MM.1S (cell line): ENCODE measurements around the gene GNPTG.

Source experiments
- DNase-seq: peaks from one replicate; pipeline ENCODE4 v3.0.0-alpha.2; 2015
- H2AFZ ChIP-seq: fragments of 300-600 bp; sonication (generic); 2 replicates; pipeline ENCODE4 v1.6.0; 2016; ENCODE audit warnings: antibody characterized with exemption, low read length
- H3F3A ChIP-seq: fragments of 300-600 bp; sonication (generic); 2 replicates; pipeline ENCODE4 v1.6.1; 2016; ENCODE audit warnings: mild to moderate bottlenecking, antibody characterized with exemption, low read length, moderate library complexity, mixed read lengths; ENCODE audit not compliant: insufficient read depth
- H3K27ac ChIP-seq: fragments of 300-600 bp; sonication (generic); 2 replicates; pipeline ENCODE4 v1.5.1; 2016; ENCODE audit warnings: mild to moderate bottlenecking, low read length
- H3K27me3 ChIP-seq: fragments of 300-600 bp; sonication (generic); replicated peaks from 2 replicates; pipeline ENCODE4 v1.6.0; 2016; ENCODE audit warnings: low read length; ENCODE audit not compliant: insufficient read depth
- H3K36me3 ChIP-seq: fragments of 300-600 bp; sonication (generic); replicated peaks from 2 replicates; pipeline ENCODE4 v1.6.1; 2016; ENCODE audit warnings: mild to moderate bottlenecking, low read length, mixed read lengths; ENCODE audit not compliant: insufficient read depth
- H3K4me1 ChIP-seq: fragments of 300-600 bp; sonication (generic); 2 replicates; pipeline ENCODE4 v1.6.1; 2016; ENCODE audit warnings: low read length, mixed read lengths
- H3K4me2 ChIP-seq: fragments of 300-600 bp; sonication (generic); 2 replicates; pipeline ENCODE4 v1.6.0; 2016; ENCODE audit warnings: low read depth, low read length
- H3K4me3 ChIP-seq: fragments of 300-600 bp; sonication (generic); 2 replicates; pipeline ENCODE4 v1.5.1; 2016; ENCODE audit warnings: low read length, mixed read lengths
- H3K79me2 ChIP-seq: fragments of 300-600 bp; sonication (generic); 2 replicates; pipeline ENCODE4 v1.6.1; 2016; ENCODE audit warnings: mixed run types, low read length, mixed read lengths
- H3K9ac ChIP-seq: fragments of 300-600 bp; sonication (generic); 2 replicates; pipeline ENCODE4 v1.6.1; 2016; ENCODE audit warnings: low read length, mixed read lengths
- H3K9me2 ChIP-seq: fragments of 300-600 bp; sonication (generic); replicated peaks from 2 replicates; pipeline ENCODE4 v1.6.1; 2016; ENCODE audit warnings: mild to moderate bottlenecking, low read length, mixed read lengths; ENCODE audit not compliant: insufficient read depth
- H3K9me3 ChIP-seq: fragments of 300-600 bp; sonication (generic); replicated peaks from 2 replicates; pipeline ENCODE4 v1.6.1; 2016; ENCODE audit warnings: mild to moderate bottlenecking, low read length, mixed read lengths; ENCODE audit not compliant: insufficient read depth
- H4K20me1 ChIP-seq: fragments of 300-600 bp; sonication (generic); 2 replicates; pipeline ENCODE4 v1.6.1; 2016; ENCODE audit warnings: mild to moderate bottlenecking, low read length, moderate library complexity, mixed read lengths; ENCODE audit not compliant: insufficient read depth
- EZH2 ChIP-seq: fragments of 300-600 bp; sonication (generic); optimal IDR thresholded peaks from 2 replicates; pipeline ENCODE3; 2017; ENCODE audit warnings: low read depth, mild to moderate bottlenecking, antibody characterized with exemption, low read length, mixed read lengths
- EZH2phosphoT487 ChIP-seq: fragments of 300-600 bp; sonication (generic); IDR thresholded peaks from 2 replicates; pipeline ENCODE4 v1.6.1; 2018; ENCODE audit warnings: antibody characterized with exemption, low read length
- TF ChIP-seq, protein P1 (sequence below): fragments of 300-600 bp; sonication (generic); IDR thresholded peaks from 2 replicates; pipeline ENCODE4 v1.5.1; 2016; ENCODE audit warnings: antibody characterized with exemption, low read length, mixed read lengths

The GNPTG gene

DNA sequence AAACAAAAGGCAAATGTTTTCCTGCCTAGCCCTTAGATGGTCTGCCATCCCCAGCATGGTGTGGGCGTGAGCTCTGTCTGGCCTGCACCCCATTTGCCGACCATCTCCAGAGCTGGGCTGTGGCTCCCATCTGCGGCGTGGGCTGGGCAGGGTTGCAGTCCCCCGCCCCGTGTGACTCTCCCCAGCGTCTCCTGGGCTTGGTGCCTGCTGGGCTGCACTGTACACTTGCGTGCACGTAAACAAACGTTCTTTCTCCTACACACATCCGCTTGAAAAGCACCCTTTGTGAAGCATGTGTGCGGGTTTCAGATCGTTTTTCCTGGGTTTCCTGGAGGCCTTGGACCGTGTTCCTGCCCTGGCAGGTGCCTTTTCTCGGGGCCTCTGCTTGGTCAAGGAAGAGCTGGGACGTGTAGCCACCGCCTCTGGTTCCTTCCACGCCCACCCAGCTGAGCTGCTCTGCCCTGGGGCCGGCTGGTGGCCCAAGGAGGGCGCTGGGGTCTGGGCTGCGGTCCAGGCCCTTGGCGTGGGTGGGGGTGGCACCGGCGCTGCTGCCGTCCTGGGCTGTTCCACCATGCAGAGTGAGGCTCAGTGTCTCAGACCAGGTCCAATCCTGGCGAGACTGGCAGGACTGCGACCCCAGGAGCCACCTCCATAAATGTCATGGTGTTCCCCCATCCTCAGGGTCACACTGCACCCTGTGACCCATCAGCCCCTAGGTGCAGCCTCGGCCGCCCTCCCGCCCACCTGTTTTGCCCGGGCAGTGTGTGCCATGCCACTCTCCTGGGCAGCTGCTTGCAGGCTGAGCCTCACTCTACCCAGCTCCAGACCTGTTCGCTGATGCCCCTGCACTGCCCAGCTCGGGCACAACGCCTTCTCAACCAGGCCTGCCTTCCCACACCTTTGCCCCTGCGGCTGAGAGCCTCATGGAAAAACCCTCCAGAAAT, 28.2 kb upstream of the GNPTG start:
- Histone ChIP-seq H3K9ac (no peak overlapping the region), H3K27me3 (no peaks in the 10 kb centered on the region), H3K4me3 (no peak overlapping the region), H2AFZ (no peak overlapping the region), H3K4me2 (no peak overlapping the region), H3K9me2 (no peaks in the 10 kb centered on the region), H3K27ac (no peak overlapping the region), H3K36me3 (0 out of 2 replicates have a peak, but pooled peaks cover 3% of the 10 kb centered on the region), H3K4me1 (no peaks in the 10 kb centered on the region), H3F3A (no peaks in the 10 kb centered on the region), H4K20me1 (no peaks in the 10 kb centered on the region), H3K9me3 (no peaks in the 10 kb centered on the region), H3K79me2 (peaks cover 8% of the 10 kb centered on the region)
- no peak for DNase-seq
- TF ChIP-seq EZH2 (no peak), EZH2phosphoT487 (no peak)
- TF ChIP-seq, protein P1, sequence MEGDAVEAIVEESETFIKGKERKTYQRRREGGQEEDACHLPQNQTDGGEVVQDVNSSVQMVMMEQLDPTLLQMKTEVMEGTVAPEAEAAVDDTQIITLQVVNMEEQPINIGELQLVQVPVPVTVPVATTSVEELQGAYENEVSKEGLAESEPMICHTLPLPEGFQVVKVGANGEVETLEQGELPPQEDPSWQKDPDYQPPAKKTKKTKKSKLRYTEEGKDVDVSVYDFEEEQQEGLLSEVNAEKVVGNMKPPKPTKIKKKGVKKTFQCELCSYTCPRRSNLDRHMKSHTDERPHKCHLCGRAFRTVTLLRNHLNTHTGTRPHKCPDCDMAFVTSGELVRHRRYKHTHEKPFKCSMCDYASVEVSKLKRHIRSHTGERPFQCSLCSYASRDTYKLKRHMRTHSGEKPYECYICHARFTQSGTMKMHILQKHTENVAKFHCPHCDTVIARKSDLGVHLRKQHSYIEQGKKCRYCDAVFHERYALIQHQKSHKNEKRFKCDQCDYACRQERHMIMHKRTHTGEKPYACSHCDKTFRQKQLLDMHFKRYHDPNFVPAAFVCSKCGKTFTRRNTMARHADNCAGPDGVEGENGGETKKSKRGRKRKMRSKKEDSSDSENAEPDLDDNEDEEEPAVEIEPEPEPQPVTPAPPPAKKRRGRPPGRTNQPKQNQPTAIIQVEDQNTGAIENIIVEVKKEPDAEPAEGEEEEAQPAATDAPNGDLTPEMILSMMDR = no peak

- no peak for TF ChIP-seq EZH2
- no peak for TF ChIP-seq EZH2phosphoT487
- TF ChIP-seq, protein P1 = no peak
- no peaks in the 10 kb centered on the region for H3K4me1 ChIP-seq
- H3K9me2 ChIP-seq = no peaks in the 10 kb centered on the region
- H3K27me3 ChIP-seq = no peaks in the 10 kb centered on the region
- no peaks in the 10 kb centered on the region for H3F3A ChIP-seq
- H3K9ac ChIP-seq = no peak overlapping the region
- no peak overlapping the region for H3K4me3 ChIP-seq
- H3K4me2 ChIP-seq = no peak overlapping the region
- H2AFZ ChIP-seq = no peak overlapping the region
- H3K36me3 ChIP-seq = 0 out of 2 replicates have a peak, but pooled peaks cover 3% of the 10 kb centered on the region
- H3K9me3 ChIP-seq = no peaks in the 10 kb centered on the region
- peaks cover 2% of the 10 kb centered on the region; the same call in 1 of the 2 replicates for H3K79me2 ChIP-seq
- DNase-seq = no peak
- H3K27ac ChIP-seq = no peak overlapping the region
- no peaks in the 10 kb centered on the region for H4K20me1 ChIP-seq
Measured at GRCh38 chr16:1324286-1324826, 27.4 kb upstream of the GNPTG start.

DNA sequence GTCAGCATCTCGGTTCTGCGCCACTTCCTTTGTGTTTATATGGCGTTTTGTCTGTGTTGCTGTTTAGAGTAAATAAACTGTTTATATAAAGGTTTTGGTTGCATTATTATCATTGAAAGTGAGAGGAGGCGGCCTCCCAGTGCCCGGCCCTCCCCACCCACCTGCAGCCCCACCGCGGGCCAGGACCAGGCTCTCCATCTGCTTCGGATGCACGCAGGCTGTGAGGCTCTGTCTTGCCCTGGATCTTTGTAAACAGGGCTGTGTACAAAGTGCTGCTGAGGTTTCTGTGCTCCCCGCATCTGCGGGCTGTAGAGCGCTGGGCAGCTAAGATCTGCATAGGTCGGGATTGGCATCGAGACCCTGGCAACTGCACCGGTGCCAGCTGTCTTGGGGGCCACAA, 26.5 kb upstream of the GNPTG start:
- no peak overlapping the region for H3K4me2 ChIP-seq
- no peak overlapping the region for H3K27ac ChIP-seq
- TF ChIP-seq EZH2 (no peak), EZH2phosphoT487 (no peak)
- TF ChIP-seq, protein P1 = no peak

More for the DNA sequence above, 26.5 kb upstream of the GNPTG start:
- H3K79me2 ChIP-seq = no peaks in the 10 kb centered on the region; the same call in 1 of the 2 replicates
- DNase-seq = no peak
- no peaks in the 10 kb centered on the region for H3F3A ChIP-seq
- no peaks in the 10 kb centered on the region for H3K9me2 ChIP-seq
- H2AFZ ChIP-seq = no peak overlapping the region
- no peaks in the 10 kb centered on the region for H3K4me1 ChIP-seq
- no peak overlapping the region for H3K9ac ChIP-seq
- H3K4me3 ChIP-seq = no peak overlapping the region
- 0 out of 2 replicates have a peak, but pooled peaks cover 1% of the 10 kb centered on the region for H3K36me3 ChIP-seq
- H3K9me3 ChIP-seq = no peaks in the 10 kb centered on the region
- H4K20me1 ChIP-seq = no peaks in the 10 kb centered on the region
- H3K27me3 ChIP-seq = no peaks in the 10 kb centered on the region
